CD4-positive, alpha-beta T cell treated with Interleukin-15 for 1 hour (primary cell): Measurements from ENCODE around the gene ASB7.
"Not testable (repeated sequence)": the region's sequence is repeated elsewhere in the genome, so short reads cannot be mapped to it uniquely, and the experiment has no call there.

Experiments
- DNase-seq: peaks from one replicate; pipeline ENCODE4 v3.0.0-alpha.2; 2020

The ASB7 gene

GRCh38 chr15:100653608-100654007 lies 51.2 kb downstream of the ASB7 start:
- no peak for DNase-seq

GRCh38 chr15:100658895-100659294 lies 56.5 kb downstream of the ASB7 start:
- no peak for DNase-seq

- DNase-seq, result no peak
Observed at GRCh38 chr15:100661156-100661555, 58.8 kb downstream of the ASB7 start.

GRCh38 chr15:100663086-100663914 lies 60.9 kb downstream of the ASB7 start:
- DNase-seq, result no peak

- no peak for DNase-seq
Observed at GRCh38 chr15:100663915-100664281, 61.5 kb downstream of the ASB7 start.

- DNase-seq, result no peak
Observed at GRCh38 chr15:100665570-100665969, 63.2 kb downstream of the ASB7 start.

GRCh38 chr15:100667405-100668347 lies 65.3 kb downstream of the ASB7 start:
- no peak for DNase-seq

GRCh38 chr15:100668348-100668745 lies 66.0 kb downstream of the ASB7 start:
- no peak for DNase-seq

GRCh38 chr15:100669260-100669659 lies 66.9 kb downstream of the ASB7 start:
- no peak for DNase-seq

- no peak for DNase-seq
Observed at GRCh38 chr15:100670505-100671021, 68.2 kb downstream of the ASB7 start.

GRCh38 chr15:100671124-100671680 lies 68.8 kb downstream of the ASB7 start:
- DNase-seq, result no peak

GRCh38 chr15:100671858-100672543 lies 69.6 kb downstream of the ASB7 start:
- DNase-seq, result no peak

- no peak for DNase-seq
Observed at GRCh38 chr15:100672959-100673358, 70.6 kb downstream of the ASB7 start.

- not testable (repeated sequence) for DNase-seq
Observed at GRCh38 chr15:100679151-100679550, 76.8 kb downstream of the ASB7 start.

GRCh38 chr15:100680726-100681125 lies 78.3 kb downstream of the ASB7 start:
- no peak for DNase-seq

GRCh38 chr15:100681335-100681746 lies 79.0 kb downstream of the ASB7 start:
- no peak for DNase-seq

GRCh38 chr15:100682468-100682867 lies 80.1 kb downstream of the ASB7 start:
- DNase-seq, result no peak

GRCh38 chr15:100683434-100683833 lies 81.0 kb downstream of the ASB7 start:
- no peak for DNase-seq

GRCh38 chr15:100684591-100684990 lies 82.2 kb downstream of the ASB7 start:
- DNase-seq, result no peak

- no peak for DNase-seq
Observed at GRCh38 chr15:100686021-100686724, 83.8 kb downstream of the ASB7 start.

- DNase-seq, result no peak
Observed at GRCh38 chr15:100686725-100687473, 84.5 kb downstream of the ASB7 start.
